Endothelial cell of umbilical vein (primary cell): ENCODE results near the gene HAUS7. TPM values are rescaled to one million over a fixed set of nuclear protein-coding genes. Genes with fewer than 3 reads are reported as not detected.

Experiments used
- BruUV-seq: library from RNA; stranded (reverse); fragments of 400-500 nt; replicated peaks from 2 replicates; lab custom pipeline; 2021; lab: Mats Ljungman, UMichigan
- CTCF ChIA-PET: fragments of 300-600, 350-600 bp; sonication (Branson Sonifier 250); formaldehyde crosslinking; loops from one replicate; lab custom pipeline; 2021; ENCODE audit warnings: antibody characterized with exemption, inconsistent platforms; lab: Charles Lee
- POLR2A ChIA-PET: fragments of 300-600, 350-600 bp; sonication (Branson Sonifier 250); formaldehyde crosslinking; loops from one replicate; lab custom pipeline; 2021; ENCODE audit warnings: antibody characterized with exemption, inconsistent platforms; lab: Charles Lee
- DNase-seq: peaks from one replicate; pipeline ENCODE4 v3.0.0-alpha.2; 2011; ENCODE audit warnings: low read depth, low spot score
- FAIRE-seq: peaks from 2 replicates; lab custom pipeline; 2011; peaks lifted over from hg19 to GRCh38; lab: Jason Lieb, UNC
- H2AFZ ChIP-seq: 2 replicates; pipeline ENCODE4 v1.6.0; 2012; ENCODE audit warnings: low read depth, low read length, control low read depth, inconsistent platforms
- H3K27ac ChIP-seq: 2 replicates; pipeline ENCODE4 v1.5.1; 2011; ENCODE audit warnings: low read depth, mild to moderate bottlenecking, control low read depth, low read length, moderate library complexity; ENCODE audit not compliant: insufficient read depth
- H3K27me3 ChIP-seq, 2 experiments: 2 replicates each; pipeline versions ENCODE4 v1.6.0 to v1.6.1; 2011; ENCODE audit warnings: low read length in 2 of 2, mixed read lengths in 1 of 2; ENCODE audit not compliant: control insufficient read depth in 2 of 2, insufficient read depth in 2 of 2
- H3K36me3 ChIP-seq, 2 experiments: 2 replicates in 1 of 2; 3 replicates in 1 of 2; pipeline ENCODE4 v1.5.1; 2011; ENCODE audit warnings: low read length in 2 of 2, mild to moderate bottlenecking in 1 of 2, moderate library complexity in 1 of 2; ENCODE audit not compliant: control insufficient read depth in 2 of 2, insufficient read depth in 2 of 2; ENCODE audit errors: extremely low read depth in 1 of 2
- H3K4me1 ChIP-seq: 3 replicates; pipeline ENCODE4 v1.5.1; 2011; ENCODE audit warnings: mild to moderate bottlenecking, low read length; ENCODE audit not compliant: control insufficient read depth, insufficient read depth; ENCODE audit errors: extremely low read depth
- H3K4me2 ChIP-seq: 2 replicates; pipeline ENCODE4 v1.6.1; 2011; ENCODE audit warnings: low read length, control low read depth, mixed read lengths; ENCODE audit not compliant: insufficient read depth
- H3K4me3 ChIP-seq, 3 experiments: fragments of 200-600 bp in 1 of 3; sonication (generic), shearing (Covaris generic) in 1 of 3; replicated peaks in 1 of 3; 2 replicates each; pipeline ENCODE4 v1.5.1; 2011 to 2016; ENCODE audit warnings: control low read depth in 3 of 3, low read length in 3 of 3, mild to moderate bottlenecking in 2 of 3, inconsistent platforms in 1 of 3, low read depth in 1 of 3, moderate library complexity in 1 of 3; ENCODE audit not compliant: insufficient read depth in 1 of 3
- H3K79me2 ChIP-seq: 2 replicates; pipeline ENCODE4 v1.6.0; 2012; ENCODE audit warnings: low read length, inconsistent platforms; ENCODE audit not compliant: control insufficient read depth, insufficient read depth
- H3K9ac ChIP-seq: replicated peaks from 2 replicates; pipeline ENCODE3; 2011; ENCODE audit warnings: low read length, control low read depth; ENCODE audit not compliant: insufficient read depth; ENCODE audit errors: extremely low read depth
- H3K9me1 ChIP-seq: replicated peaks from 3 replicates; pipeline ENCODE4 v1.6.0; 2011; ENCODE audit warnings: mild to moderate bottlenecking, low read length; ENCODE audit not compliant: control insufficient read depth, insufficient read depth; ENCODE audit errors: extremely low read depth
- H3K9me3 ChIP-seq: replicated peaks from 2 replicates; pipeline ENCODE4 v1.5.1; 2012; ENCODE audit warnings: low read length, inconsistent platforms; ENCODE audit not compliant: control insufficient read depth, insufficient read depth
- H4K20me1 ChIP-seq: replicated peaks from 2 replicates; pipeline ENCODE3; 2011; ENCODE audit warnings: mild to moderate bottlenecking, low read length; ENCODE audit not compliant: control insufficient read depth, insufficient read depth; ENCODE audit errors: extremely low read depth
- CTCF ChIP-seq, 2 donors: IDR thresholded peaks; 1 replicate in 1 of 2; 2 replicates in 1 of 2; pipeline ENCODE4 v1.5.1; 2011; ENCODE audit warnings: low read length in 2 of 2, mild to moderate bottlenecking in 2 of 2, moderate library complexity in 2 of 2, control low read depth in 1 of 2, inconsistent platforms in 1 of 2, low read depth in 1 of 2; ENCODE audit not compliant: insufficient read depth in 1 of 2; ENCODE audit errors: extremely low read depth in 1 of 2
- EZH2 ChIP-seq: IDR thresholded peaks from 2 replicates; pipeline ENCODE4 v1.6.1; 2012; ENCODE audit warnings: borderline replicate concordance, low read depth, mild to moderate bottlenecking, moderate library complexity, low read length, inconsistent platforms; ENCODE audit not compliant: severe bottlenecking
- FOS ChIP-seq: IDR thresholded peaks from 2 replicates; pipeline ENCODE4 v1.6.1; 2011; ENCODE audit warnings: mild to moderate bottlenecking, low read length, moderate library complexity, borderline replicate concordance; ENCODE audit not compliant: insufficient read depth
- GATA2 ChIP-seq: IDR thresholded peaks from 2 replicates; pipeline ENCODE4 v1.7.0; 2011; ENCODE audit warnings: low read depth, mild to moderate bottlenecking, moderate library complexity, mixed read lengths, low read length; ENCODE audit not compliant: insufficient read length, insufficient read depth
- JUN ChIP-seq: IDR thresholded peaks from 2 replicates; pipeline ENCODE4 v1.6.1; 2011; ENCODE audit warnings: borderline replicate concordance, low read depth; ENCODE audit not compliant: insufficient read length, insufficient read depth
- MAX ChIP-seq: IDR thresholded peaks from 2 replicates; pipeline ENCODE4 v1.6.1; 2011; ENCODE audit not compliant: insufficient read depth, insufficient read length
- MYC ChIP-seq: IDR thresholded peaks from one replicate; pipeline ENCODE4 v1.6.1; 2011; ENCODE audit warnings: mild to moderate bottlenecking, low read depth, low read length
- POLR2A ChIP-seq: IDR thresholded peaks from 2 replicates; pipeline ENCODE4 v1.6.1; 2012; ENCODE audit warnings: low read depth, mild to moderate bottlenecking, control low read depth, low read length
- POLR2AphosphoS5 ChIP-seq: IDR thresholded peaks from 2 replicates; pipeline ENCODE4 v1.6.1; 2012; ENCODE audit warnings: low read depth, mild to moderate bottlenecking, control low read depth, low read length, moderate library complexity; ENCODE audit not compliant: insufficient read depth
- dilution Hi-C: fragments of 300-500 bp; cut with MboI; formaldehyde crosslinking; loops from one replicate; pipeline ENCODE4 v1.15.0; 2019; ENCODE audit warnings: low sequenced_read_pairs; ENCODE audit not compliant: extremely low pct_ligation_motif_present
- intact Hi-C: fragments of 100-400 bp; cut with micrococcal nuclease; formaldehyde crosslinking; loops from one replicate; pipeline ENCODE4 v1.10.0; 2022
- polyA plus RNA-seq, 4 experiments: library from polyadenylated mRNA; depleted of rRNA in 3 of 4; stranded (reverse) in 3 of 4; unstranded in 1 of 4; fragments of >200 nt; gene quantifications; 2 replicates each; pipeline versions ENCODE4 v1.2.1 to v1.2.3, GENCODE V29; 2011 to 2012; ENCODE audit warnings: missing spikeins in 1 of 4
- total RNA-seq: library from RNA; stranded (reverse); gene quantifications from 2 replicates; pipeline ENCODE4 v1.2.3, GENCODE V29; 2021

The HAUS7 gene
- total and polyA plus RNA-seq, 2 donors (not counting 3 experiments of a cell fraction or from before 2014, with no cell fraction given), result 31.0 to 46.4 TPM

- H3K4me2 ChIP-seq, result no peak overlapping the region
- dilution Hi-C loops, result no loop called here
Observed at GRCh38 chrX:153421856-153422255, 48.5 kb downstream of the HAUS7 start.

More at GRCh38 chrX:153421856-153422255, 48.5 kb downstream of the HAUS7 start:
- POLR2A ChIA-PET, result no interaction called here
- no peak for TF ChIP-seq CTCF (IDR thresholded peaks at IDR 0.05; ENCODE audit: extremely low read depth in 1 of 2, insufficient read depth in 1 of 2, low read depth in 1 of 2, low read length in 2 of 2)
- TF ChIP-seq POLR2A, result no peak
- no peak for TF ChIP-seq JUN
- TF ChIP-seq MAX, result no peak
- TF ChIP-seq GATA2, result no peak
- no peak for TF ChIP-seq EZH2
- TF ChIP-seq FOS, result no peak
- no peak for TF ChIP-seq MYC
- no peak for TF ChIP-seq POLR2AphosphoS5
- no peak overlapping the region for H3K4me3 ChIP-seq
- no peaks in the 10 kb centered on the region for H4K20me1 ChIP-seq
- no peaks in the 10 kb centered on the region for H3K79me2 ChIP-seq
- H3K27ac ChIP-seq, result no peak overlapping the region
- no peak overlapping the region for H3K9ac ChIP-seq
- no peaks in the 10 kb centered on the region for H3K9me3 ChIP-seq
- H3K9me1 ChIP-seq, result no peaks in the 10 kb centered on the region
- no peaks in the 10 kb centered on the region for H3K4me1 ChIP-seq
- H3K27me3 ChIP-seq, result no peaks in the 10 kb centered on the region
- no TSS peak for BruUV-seq
- no peak overlapping the region for H2AFZ ChIP-seq
- intact Hi-C loops, result no loop called here
- no peaks in the 10 kb centered on the region for H3K36me3 ChIP-seq
- no peak for DNase-seq
- CTCF ChIA-PET, result no interaction called here
- no peak for FAIRE-seq
